Stomach (tissue), 4 donors: ENCODE data around the gene GNG2.

Source experiments
- POLR2AphosphoS5 ChIP-seq, 3 donors: sonication (generic); formaldehyde crosslinking; IDR thresholded peaks; one replicate each; pipeline ENCODE4 v1.6.1; 2016; ENCODE audit warnings: antibody characterized with exemption in 3 of 3
- TF ChIP-seq, protein P1 (sequence below), 7 experiments: fragments of 450-650 bp in 4 of 7; fragments of 200-600 bp in 3 of 7; sonication (generic) in 3 of 7; IDR thresholded peaks; one replicate each; pipeline ENCODE4 v1.5.1; 2016 to 2019; ENCODE audit warnings: antibody characterized with exemption in 7 of 7, control low read depth in 2 of 7, mild to moderate bottlenecking in 1 of 7

DNA sequence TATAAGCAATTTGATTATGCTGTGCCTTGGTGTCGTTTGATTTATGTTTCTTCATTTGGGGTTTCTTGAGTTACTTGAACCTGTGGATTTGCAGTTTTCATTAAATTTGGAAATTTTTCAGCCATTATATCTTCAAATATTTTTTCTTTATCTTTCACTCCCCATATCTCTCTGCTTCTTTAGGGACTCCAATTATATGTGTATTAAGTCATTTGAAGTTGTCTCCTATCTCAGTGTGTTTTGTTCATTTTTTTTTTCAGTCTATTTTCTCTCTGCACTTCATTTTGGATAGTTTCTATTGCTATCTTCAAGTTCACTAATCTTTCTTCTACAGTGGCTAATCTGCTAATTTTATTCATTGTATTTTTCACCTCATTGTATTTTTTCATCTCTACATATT lies 99.5 kb downstream of the GNG2 start:
- TF ChIP-seq, protein P1, sequence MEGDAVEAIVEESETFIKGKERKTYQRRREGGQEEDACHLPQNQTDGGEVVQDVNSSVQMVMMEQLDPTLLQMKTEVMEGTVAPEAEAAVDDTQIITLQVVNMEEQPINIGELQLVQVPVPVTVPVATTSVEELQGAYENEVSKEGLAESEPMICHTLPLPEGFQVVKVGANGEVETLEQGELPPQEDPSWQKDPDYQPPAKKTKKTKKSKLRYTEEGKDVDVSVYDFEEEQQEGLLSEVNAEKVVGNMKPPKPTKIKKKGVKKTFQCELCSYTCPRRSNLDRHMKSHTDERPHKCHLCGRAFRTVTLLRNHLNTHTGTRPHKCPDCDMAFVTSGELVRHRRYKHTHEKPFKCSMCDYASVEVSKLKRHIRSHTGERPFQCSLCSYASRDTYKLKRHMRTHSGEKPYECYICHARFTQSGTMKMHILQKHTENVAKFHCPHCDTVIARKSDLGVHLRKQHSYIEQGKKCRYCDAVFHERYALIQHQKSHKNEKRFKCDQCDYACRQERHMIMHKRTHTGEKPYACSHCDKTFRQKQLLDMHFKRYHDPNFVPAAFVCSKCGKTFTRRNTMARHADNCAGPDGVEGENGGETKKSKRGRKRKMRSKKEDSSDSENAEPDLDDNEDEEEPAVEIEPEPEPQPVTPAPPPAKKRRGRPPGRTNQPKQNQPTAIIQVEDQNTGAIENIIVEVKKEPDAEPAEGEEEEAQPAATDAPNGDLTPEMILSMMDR (IDR thresholded peaks at IDR 0.05): no peak
- no peak for TF ChIP-seq POLR2AphosphoS5 (IDR thresholded peaks at IDR 0.05)
